HepG2 (cell line): ENCODE data around the gene SH2D7. TPM values are rescaled to one million over a fixed set of nuclear protein-coding genes. Genes with fewer than 3 reads are reported as not detected.

ENCODE experiments used
- AHR ChIP-seq: IDR thresholded peaks from 2 replicates; pipeline ENCODE4 v1.6.1; 2018; ENCODE audit warnings: missing genetic modification reagents, missing compliant biosample characterization
- CTCF ChIP-seq: sonication (generic); formaldehyde crosslinking; IDR thresholded peaks from 2 replicates; pipeline ENCODE4 v1.5.0; 2020; ENCODE audit warnings: mild to moderate bottlenecking, missing genetic modification reagents, moderate library complexity
- DR1 ChIP-seq: sonication (generic); formaldehyde crosslinking; IDR thresholded peaks from 2 replicates; pipeline ENCODE4 v1.8.0; 2021; ENCODE audit warnings: mild to moderate bottlenecking, missing genetic modification reagents, inconsistent platforms
- HDAC6 ChIP-seq: fragments of 200-600 bp; sonication (generic); IDR thresholded peaks from 2 replicates; pipeline ENCODE4 v1.7.0; 2017; ENCODE audit warnings: mild to moderate bottlenecking, antibody characterized with exemption, low read length, low read depth
- MTA1 ChIP-seq: sonication (generic); formaldehyde crosslinking; IDR thresholded peaks from 2 replicates; pipeline ENCODE4 v1.4.0; 2020; ENCODE audit warnings: missing genetic modification reagents, mild to moderate bottlenecking, borderline replicate concordance
- PCBP1 ChIP-seq: fragments of 200-400 bp; formaldehyde crosslinking; IDR thresholded peaks from 2 replicates; pipeline ENCODE4 v1.6.1; 2017; ENCODE audit warnings: mild to moderate bottlenecking, low read depth, low read length, borderline replicate concordance
- POLR2AphosphoS5 ChIP-seq: IDR thresholded peaks from 2 replicates; pipeline ENCODE4 v1.6.1; 2012; ENCODE audit warnings: low read depth, low read length
- RARA ChIP-seq: IDR thresholded peaks from 2 replicates; pipeline ENCODE4 v1.6.1; 2016; ENCODE audit warnings: missing genetic modification reagents, missing compliant biosample characterization
- RBM22 ChIP-seq: fragments of 200-400 bp; formaldehyde crosslinking; optimal IDR thresholded peaks from 2 replicates; pipeline ENCODE3; 2017; ENCODE audit warnings: mild to moderate bottlenecking, low read length, moderate library complexity
- SALL2 ChIP-seq: sonication (generic); formaldehyde crosslinking; IDR thresholded peaks from 2 replicates; pipeline ENCODE4 v1.8.1; 2023; ENCODE audit warnings: mild to moderate bottlenecking, missing genetic modification reagents, inconsistent platforms
- ZBTB33 ChIP-seq: sonication (generic); formaldehyde crosslinking; IDR thresholded peaks from 2 replicates; pipeline ENCODE4 v1.4.0; 2020; ENCODE audit warnings: missing genetic modification reagents
- ZNF282 ChIP-seq: fragments of 450-650 bp; IDR thresholded peaks from 2 replicates; pipeline ENCODE4 v1.6.1; 2018; ENCODE audit not compliant: partially characterized antibody
- ZNF350 ChIP-seq: sonication (generic); formaldehyde crosslinking; IDR thresholded peaks from 2 replicates; pipeline ENCODE4 v1.4.0; 2020; ENCODE audit warnings: mild to moderate bottlenecking, low read depth, missing genetic modification reagents, borderline replicate concordance
- ZNF558 ChIP-seq: sonication (generic); formaldehyde crosslinking; IDR thresholded peaks from 2 replicates; pipeline ENCODE4 v1.9.0; 2022; ENCODE audit warnings: mild to moderate bottlenecking, missing genetic modification reagents, borderline replicate concordance
- ZNF761 ChIP-seq: sonication (generic); formaldehyde crosslinking; conservative IDR thresholded peaks from 2 replicates; pipeline ENCODE4 v1.4.0; 2020; ENCODE audit warnings: mild to moderate bottlenecking, missing genetic modification reagents
- polyA plus RNA-seq, 8 experiments: library from polyadenylated mRNA; depleted of rRNA in 3 of 8; stranded (reverse) in 7 of 8; unstranded in 1 of 8; fragments of >200 nt; fragmentation: Illumina TruSeq in 4 of 8; extraction: Trizol in 4 of 8; gene quantifications; 2 replicates each; pipeline versions ENCODE4 v1.2.1 to v1.2.3, GENCODE V29; 2011 to 2016; ENCODE audit warnings: low read depth in 4 of 8, missing spikeins in 1 of 8, mixed read lengths in 1 of 8; ENCODE audit not compliant: insufficient read depth in 1 of 8
- total RNA-seq, 5 experiments: library from RNA; depleted of rRNA; stranded (reverse); fragments of >200 nt; fragmentation: Illumina TruSeq; extraction: Trizol; gene quantifications; 2 replicates each; pipeline ENCODE4 v1.2.3, GENCODE V29; 2016; ENCODE audit warnings: low read depth in 1 of 5
- TF ChIP-seq, protein P1 (sequence below): sonication (generic); formaldehyde crosslinking; IDR thresholded peaks from 2 replicates; pipeline ENCODE4 v1.4.0; 2020; ENCODE audit warnings: missing genetic modification reagents, borderline replicate concordance
- TF ChIP-seq, protein P2 (sequence below): sonication (generic); formaldehyde crosslinking; IDR thresholded peaks from 2 replicates; pipeline ENCODE4 v1.4.0; 2020; ENCODE audit warnings: missing genetic modification reagents, low read depth, mild to moderate bottlenecking, borderline replicate concordance
- TF ChIP-seq, protein P3 (sequence below): sonication (generic); formaldehyde crosslinking; IDR thresholded peaks from 2 replicates; pipeline ENCODE4 v1.4.0; 2020; ENCODE audit warnings: mild to moderate bottlenecking, low read depth, missing genetic modification reagents

Gene SH2D7
- total and polyA plus RNA-seq, 2 of the 13 experiments (the other 11 are each of a cell fraction or from before 2014, with no cell fraction given) = not detected

GRCh38 chr15:78108300-78109084 lies 16.1 kb downstream of the SH2D7 start (continued):
- TF ChIP-seq, protein P1, sequence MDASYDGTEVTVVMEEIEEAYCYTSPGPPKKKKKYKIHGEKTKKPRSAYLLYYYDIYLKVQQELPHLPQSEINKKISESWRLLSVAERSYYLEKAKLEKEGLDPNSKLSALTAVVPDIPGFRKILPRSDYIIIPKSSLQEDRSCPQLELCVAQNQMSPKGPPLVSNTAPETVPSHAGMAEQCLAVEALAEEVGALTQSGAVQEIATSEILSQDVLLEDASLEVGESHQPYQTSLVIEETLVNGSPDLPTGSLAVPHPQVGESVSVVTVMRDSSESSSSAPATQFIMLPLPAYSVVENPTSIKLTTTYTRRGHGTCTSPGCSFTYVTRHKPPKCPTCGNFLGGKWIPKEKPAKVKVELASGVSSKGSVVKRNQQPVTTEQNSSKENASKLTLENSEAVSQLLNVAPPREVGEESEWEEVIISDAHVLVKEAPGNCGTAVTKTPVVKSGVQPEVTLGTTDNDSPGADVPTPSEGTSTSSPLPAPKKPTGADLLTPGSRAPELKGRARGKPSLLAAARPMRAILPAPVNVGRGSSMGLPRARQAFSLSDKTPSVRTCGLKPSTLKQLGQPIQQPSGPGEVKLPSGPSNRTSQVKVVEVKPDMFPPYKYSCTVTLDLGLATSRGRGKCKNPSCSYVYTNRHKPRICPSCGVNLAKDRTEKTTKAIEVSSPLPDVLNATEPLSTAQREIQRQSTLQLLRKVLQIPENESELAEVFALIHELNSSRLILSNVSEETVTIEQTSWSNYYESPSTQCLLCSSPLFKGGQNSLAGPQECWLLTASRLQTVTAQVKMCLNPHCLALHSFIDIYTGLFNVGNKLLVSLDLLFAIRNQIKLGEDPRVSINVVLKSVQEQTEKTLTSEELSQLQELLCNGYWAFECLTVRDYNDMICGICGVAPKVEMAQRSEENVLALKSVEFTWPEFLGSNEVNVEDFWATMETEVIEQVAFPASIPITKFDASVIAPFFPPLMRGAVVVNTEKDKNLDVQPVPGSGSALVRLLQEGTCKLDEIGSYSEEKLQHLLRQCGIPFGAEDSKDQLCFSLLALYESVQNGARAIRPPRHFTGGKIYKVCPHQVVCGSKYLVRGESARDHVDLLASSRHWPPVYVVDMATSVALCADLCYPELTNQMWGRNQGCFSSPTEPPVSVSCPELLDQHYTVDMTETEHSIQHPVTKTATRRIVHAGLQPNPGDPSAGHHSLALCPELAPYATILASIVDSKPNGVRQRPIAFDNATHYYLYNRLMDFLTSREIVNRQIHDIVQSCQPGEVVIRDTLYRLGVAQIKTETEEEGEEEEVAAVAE (CRISPR knock-in tag) = no peak
- TF ChIP-seq ZNF282 (no peak), DR1 (CRISPR knock-in tag) (no peak), MTA1 (no peak), POLR2AphosphoS5 (no peak), ZNF761 (CRISPR knock-in tag) (no peak), RBM22 (no peak), RARA (CRISPR knock-in tag) (no peak), ZBTB33 (peak; percentile 85), ZNF558 (CRISPR knock-in tag) (no peak), CTCF (CRISPR knock-in tag) (peak; percentile 95), PCBP1 (no peak), HDAC6 (no peak), SALL2 (no peak), ZNF350 (CRISPR knock-in tag) (peak; percentile 36; the same call in 1 of the 2 replicates), AHR (no peak)
- TF ChIP-seq, protein P2, sequence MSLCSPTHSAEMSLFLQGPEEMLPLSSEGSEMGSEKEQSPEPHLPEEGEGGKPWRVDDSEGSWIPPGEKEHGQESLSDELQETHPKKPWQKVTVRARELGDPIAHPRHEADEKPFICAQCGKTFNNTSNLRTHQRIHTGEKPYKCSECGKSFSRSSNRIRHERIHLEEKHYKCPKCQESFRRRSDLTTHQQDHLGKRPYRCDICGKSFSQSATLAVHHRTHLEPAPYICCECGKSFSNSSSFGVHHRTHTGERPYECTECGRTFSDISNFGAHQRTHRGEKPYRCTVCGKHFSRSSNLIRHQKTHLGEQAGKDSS (CRISPR knock-in tag) = no peak; the same call in 1 of the 2 replicates
- TF ChIP-seq, protein P3, sequence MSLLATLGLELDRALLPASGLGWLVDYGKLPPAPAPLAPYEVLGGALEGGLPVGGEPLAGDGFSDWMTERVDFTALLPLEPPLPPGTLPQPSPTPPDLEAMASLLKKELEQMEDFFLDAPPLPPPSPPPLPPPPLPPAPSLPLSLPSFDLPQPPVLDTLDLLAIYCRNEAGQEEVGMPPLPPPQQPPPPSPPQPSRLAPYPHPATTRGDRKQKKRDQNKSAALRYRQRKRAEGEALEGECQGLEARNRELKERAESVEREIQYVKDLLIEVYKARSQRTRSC (CRISPR knock-in tag) = no peak
